H1 (cell line): ENCODE data around the gene DRD2. TPM values are rescaled to one million over a fixed set of nuclear protein-coding genes. Genes with fewer than 3 reads are reported as not detected.

ENCODE experiments used
- ASH2L ChIP-seq: fragments of 200-600, 300-600 bp; sonication (generic); IDR thresholded peaks from one replicate; pipeline ENCODE4 v1.7.1; 2017; ENCODE audit warnings: low read length
- CTBP2 ChIP-seq: IDR thresholded peaks from 2 replicates; pipeline ENCODE4 v1.7.0; 2011; ENCODE audit warnings: borderline replicate concordance, mild to moderate bottlenecking, moderate library complexity, mixed read lengths, low read length; ENCODE audit not compliant: insufficient read depth, insufficient read length
- GABPA ChIP-seq: IDR thresholded peaks from 2 replicates; pipeline ENCODE4 v1.6.1; 2011; ENCODE audit warnings: mild to moderate bottlenecking, low read length, moderate library complexity, borderline replicate concordance; ENCODE audit not compliant: insufficient read depth
- PHF8 ChIP-seq: fragments of 200-600 bp; sonication (generic); conservative IDR thresholded peaks from 2 replicates; pipeline ENCODE4 v1.7.1; 2012; ENCODE audit warnings: low read depth, mild to moderate bottlenecking, inconsistent platforms, low read length, moderate library complexity
- POLR2A ChIP-seq, 2 experiments: IDR thresholded peaks; 1 replicate in 1 of 2; 2 replicates in 1 of 2; pipeline ENCODE4 v1.6.1; 2011; ENCODE audit warnings: low read depth in 2 of 2, low read length in 2 of 2, mild to moderate bottlenecking in 2 of 2; ENCODE audit errors: control extremely low read depth in 1 of 2
- RAD21 ChIP-seq, 2 experiments: IDR thresholded peaks in 1 of 2; conservative IDR thresholded peaks in 1 of 2; 2 replicates each; pipeline ENCODE4 v1.6.1; 2011; ENCODE audit warnings: low read depth in 2 of 2, low read length in 2 of 2, improper control_type of control experiment in 1 of 2, inconsistent platforms in 1 of 2, mild to moderate bottlenecking in 1 of 2, moderate library complexity in 1 of 2
- SAP30 ChIP-seq: fragments of 300-600 bp; sonication (generic); IDR thresholded peaks from 2 replicates; pipeline ENCODE4 v1.7.1; 2012; ENCODE audit warnings: low read length, moderate library complexity, mild to moderate bottlenecking, inconsistent platforms; ENCODE audit not compliant: insufficient read depth, insufficient replicate concordance
- polyA plus RNA-seq, 7 experiments: library from polyadenylated mRNA; depleted of rRNA in 3 of 7; stranded (reverse) in 5 of 7; unstranded in 2 of 7; fragments of >200 nt in 5 of 7; fragments of 200-250 nt in 2 of 7; gene quantifications; 1 replicate in 5 of 7; 2 replicates in 1 of 7; 4 replicates in 1 of 7; pipeline versions ENCODE4 v1.2.1 to v1.2.3, GENCODE V29; 2011 to 2013; ENCODE audit warnings: missing spikeins in 2 of 7, mixed read lengths in 2 of 7
- total RNA-seq: library from RNA; stranded (reverse); fragmentation: NEBNext Ultra II Directional; extraction: Animal tissue kit (Norgen Biotek cat#: 25700); gene quantifications from 2 replicates; pipeline ENCODE4 v1.2.1, GENCODE V29; 2021

The DRD2 gene
- total and polyA plus RNA-seq, 2 of the 8 experiments (the other 6 are each of a cell fraction or from before 2014, with no cell fraction given), result 0.26 to 0.41 TPM

- TF ChIP-seq CTBP2 (peak; percentile 79), SAP30 (no peak), GABPA (0 out of 2 replicates have a peak, but pooled peaks have one; percentile 14), ASH2L (peak; percentile 56), RAD21 (IDR thresholded peaks at IDR 0.05 in 1 of 2, conservative IDR thresholded peaks at IDR 0.05 in 1 of 2; ENCODE audit: low read depth in 2 of 2, low read length in 2 of 2) (peak; percentile 56 to 64), POLR2A (IDR thresholded peaks at IDR 0.05; ENCODE audit: control extremely low read depth in 1 of 2, low read depth in 2 of 2, low read length in 2 of 2) (peak in 1 of 2 experiments; percentile 71; a peak in 2 of 3 replicates), PHF8 (peak; percentile 73)
Observed at GRCh38 chr11:113387605-113388211, 87.5 kb downstream of the DRD2 start, which contains the start of gene ANKK1 (continued).
